DOHH2 (cell line): ENCODE data around the gene PATZ1.

Source experiments
- H3F3A ChIP-seq: fragments of 200-600 bp; sonication (generic), shearing (Covaris generic); 2 replicates; pipeline ENCODE4 v1.6.0; 2016; ENCODE audit warnings: antibody characterized with exemption, mild to moderate bottlenecking; ENCODE audit not compliant: control insufficient read depth, insufficient read depth
- H3K27ac ChIP-seq: fragments of 200-600 bp; sonication (generic); 2 replicates; pipeline ENCODE4 v1.5.1; 2014; ENCODE audit warnings: low read depth, mild to moderate bottlenecking, low read length, moderate library complexity
- H3K27me3 ChIP-seq: fragments of 200-600 bp; sonication (generic); 2 replicates; pipeline ENCODE4 v1.6.1; 2014; ENCODE audit warnings: mild to moderate bottlenecking, low read length, mixed read lengths; ENCODE audit not compliant: control insufficient read depth
- H3K36me3 ChIP-seq: fragments of 200-600 bp; sonication (generic); 2 replicates; pipeline ENCODE4 v1.6.1; 2014; ENCODE audit warnings: mild to moderate bottlenecking, low read length, moderate library complexity, mixed read lengths; ENCODE audit not compliant: control insufficient read depth
- H3K4me1 ChIP-seq: fragments of 200-600 bp; sonication (generic); 2 replicates; pipeline ENCODE4 v1.6.1; 2014; ENCODE audit warnings: mild to moderate bottlenecking, low read length, mixed read lengths; ENCODE audit not compliant: control insufficient read depth
- H3K4me2 ChIP-seq: fragments of 200-600 bp; sonication (generic); 2 replicates; pipeline ENCODE4 v1.6.0; 2014; ENCODE audit warnings: mild to moderate bottlenecking, low read length, moderate library complexity
- H3K4me3 ChIP-seq: fragments of 200-600 bp; sonication (generic); 2 replicates; pipeline ENCODE4 v1.5.1; 2014; ENCODE audit warnings: mild to moderate bottlenecking, low read length, mixed read lengths
- H3K79me2 ChIP-seq: fragments of 200-600 bp; sonication (generic); 2 replicates; pipeline ENCODE4 v1.6.1; 2014; ENCODE audit warnings: mild to moderate bottlenecking, low read length, mixed read lengths; ENCODE audit not compliant: control insufficient read depth
- H3K9me2 ChIP-seq: fragments of 200-600 bp; sonication (generic); replicated peaks from 2 replicates; pipeline ENCODE4 v1.6.1; 2014; ENCODE audit warnings: mild to moderate bottlenecking, low read length, mixed read lengths; ENCODE audit not compliant: control insufficient read depth
- H3K9me3 ChIP-seq: fragments of 200-600 bp; sonication (generic); 2 replicates; pipeline ENCODE4 v1.6.1; 2014; ENCODE audit warnings: antibody characterized with exemption, low read length, mixed read lengths; ENCODE audit not compliant: control insufficient read depth, insufficient read depth
- H4K20me1 ChIP-seq: fragments of 200-600 bp; sonication (generic); 2 replicates; pipeline ENCODE4 v1.6.0; 2014; ENCODE audit warnings: low read depth, mild to moderate bottlenecking, antibody characterized with exemption, low read length, moderate library complexity; ENCODE audit not compliant: control insufficient read depth, insufficient read depth
- CTCF ChIP-seq: fragments of 200-600 bp; sonication (generic); IDR thresholded peaks from one replicate; pipeline ENCODE4 v1.5.1; 2014; ENCODE audit warnings: antibody characterized with exemption, mild to moderate bottlenecking, low read depth, low read length; ENCODE audit not compliant: poor library complexity, severe bottlenecking
- EZH2phosphoT487 ChIP-seq: fragments of 200-600 bp; sonication (generic); IDR thresholded peaks from 2 replicates; pipeline ENCODE4 v1.6.1; 2017; ENCODE audit warnings: borderline replicate concordance, mild to moderate bottlenecking, antibody characterized with exemption, low read length, moderate library complexity, mixed read lengths

PATZ1 gene

GRCh38 chr22:31332010-31332409 lies 14.1 kb downstream of the PATZ1 start:
- Histone ChIP-seq H3F3A (no peaks in the 10 kb centered on the region), H3K4me2 (no peak overlapping the region), H3K79me2 (peaks cover 49% of the 10 kb centered on the region), H4K20me1 (no peaks in the 10 kb centered on the region; the same call in 1 of the 2 replicates), H3K9me2 (no peaks in the 10 kb centered on the region), H3K27me3 (no peaks in the 10 kb centered on the region), H3K9me3 (no peaks in the 10 kb centered on the region), H3K27ac (no peak overlapping the region), H3K4me3 (no peak overlapping the region), H3K4me1 (no peaks in the 10 kb centered on the region), H3K36me3 (peaks cover 93% of the 10 kb centered on the region)
- TF ChIP-seq EZH2phosphoT487 (no peak), CTCF (no peak)

GRCh38 chr22:31329453-31330215 lies 16.5 kb downstream of the PATZ1 start:
- peaks cover 36% of the 10 kb centered on the region for H3K79me2 ChIP-seq
- TF ChIP-seq CTCF, result no peak
- TF ChIP-seq EZH2phosphoT487, result no peak
- peaks cover 97% of the 10 kb centered on the region for H3K36me3 ChIP-seq
- H3K9me2 ChIP-seq, result no peaks in the 10 kb centered on the region
- no peaks in the 10 kb centered on the region for H3K9me3 ChIP-seq
- no peak overlapping the region for H3K27ac ChIP-seq
- H3K27me3 ChIP-seq, result no peaks in the 10 kb centered on the region
- no peak overlapping the region for H3K4me3 ChIP-seq
- no peaks in the 10 kb centered on the region for H4K20me1 ChIP-seq
- H3K4me2 ChIP-seq, result no peak overlapping the region
- peaks cover 4% of the 10 kb centered on the region; the same call in 1 of the 2 replicates for H3F3A ChIP-seq
- H3K4me1 ChIP-seq, result no peaks in the 10 kb centered on the region

GRCh38 chr22:31329029-31329428 lies 17.1 kb downstream of the PATZ1 start:
- Histone ChIP-seq H3K4me2 (no peak overlapping the region), H3K79me2 (peaks cover 30% of the 10 kb centered on the region), H4K20me1 (no peaks in the 10 kb centered on the region), H3K4me1 (no peaks in the 10 kb centered on the region), H3K4me3 (no peak overlapping the region), H3K36me3 (peaks cover 96% of the 10 kb centered on the region), H3K9me2 (no peaks in the 10 kb centered on the region), H3K9me3 (no peaks in the 10 kb centered on the region), H3K27me3 (no peaks in the 10 kb centered on the region), H3K27ac (no peak overlapping the region), H3F3A (peaks cover 4% of the 10 kb centered on the region; the same call in 1 of the 2 replicates)
- TF ChIP-seq EZH2phosphoT487 (no peak), CTCF (no peak)
